GM10248 (cell line): ENCODE measurements around the gene IQSEC1.

ENCODE experiments used
- CTCF ChIA-PET: fragments of 300-600 bp; sonication (Branson Sonifier 250); formaldehyde crosslinking; extraction: SDS; loops from one replicate; lab custom pipeline; 2021; ENCODE audit warnings: antibody characterized with exemption; lab: Yijun Ruan, JAX
- POLR2A ChIA-PET: fragments of 350-650 bp; sonication (Branson Sonifier 250); formaldehyde crosslinking; extraction: SDS; loops from one replicate; lab custom pipeline; 2020; ENCODE audit warnings: antibody characterized with exemption; lab: Yijun Ruan, JAX
- DNase-seq: peaks from one replicate; pipeline ENCODE4 v3.0.0; 2012; ENCODE audit errors: extremely low spot score
- CTCF ChIP-seq: IDR thresholded peaks from 2 replicates; pipeline ENCODE4 v1.5.1; 2012; ENCODE audit warnings: mild to moderate bottlenecking, low read depth; ENCODE audit errors: extremely low read depth, missing control alignments, control extremely low read depth

Gene IQSEC1

GRCh38 chr3:12954891-12955650 is 118.2 kb downstream of the IQSEC1 start:
- CTCF ChIA-PET = interaction anchor here (0.8 to 1.1 kb wide), 2 partner anchors 15 to 40 kb away, joined by 3 read pairs; no protein-coding TSS in a partner anchor
- TF ChIP-seq CTCF = no peak
- no peak for DNase-seq
- POLR2A ChIA-PET = no interaction called here

GRCh38 chr3:12954180-12954579 is 119.0 kb downstream of the IQSEC1 start:
- TF ChIP-seq CTCF = no peak
- no peak for DNase-seq
- POLR2A ChIA-PET = no interaction called here
- CTCF ChIA-PET = no interaction called here

- TF ChIP-seq CTCF = no peak
- CTCF ChIA-PET = interaction anchor here (0.7 kb wide), 1 partner anchor 9 kb away, joined by 3 read pairs; no protein-coding TSS in a partner anchor
- POLR2A ChIA-PET = no interaction called here
- DNase-seq = no peak
These were observed 119.8 kb downstream of the IQSEC1 start for GRCh38 chr3:12953201-12953995.

- POLR2A ChIA-PET = no interaction called here
- no peak for TF ChIP-seq CTCF
- no peak for DNase-seq
- CTCF ChIA-PET = no interaction called here
These were observed 120.7 kb downstream of the IQSEC1 start for GRCh38 chr3:12952343-12953200.

GRCh38 chr3:12948891-12949711 is 124.1 kb downstream of the IQSEC1 start:
- peak; percentile 55 for DNase-seq
- POLR2A ChIA-PET = no interaction called here
- no peak for TF ChIP-seq CTCF
- CTCF ChIA-PET = interaction anchor here (0.6 to 4.0 kb wide), 12 partner anchors 9 to 143 kb away, joined by 3 to 12 read pairs (median 4); no protein-coding TSS in a partner anchor
